HL-60 (cell line): ENCODE results near the gene RNF130.

Experiments
- CTCF ChIP-seq: IDR thresholded peaks from one replicate; pipeline ENCODE4 v1.5.1; 2011; ENCODE audit warnings: low read length, control low read depth, inconsistent platforms; ENCODE audit not compliant: insufficient read depth
- GABPA ChIP-seq: IDR thresholded peaks from 2 replicates; pipeline ENCODE4 v1.6.1; 2012; ENCODE audit warnings: low read depth

GRCh38 chr5:180083529-180084060 lies 12.0 kb upstream of the RNF130 start:
- no peak for TF ChIP-seq CTCF
- no peak for TF ChIP-seq GABPA
